GM18868 (cell line): ENCODE measurements around the gene ABCA4.
A peak's percentile ranks its signal among the peaks of the same experiment; 100 is the strongest.

Experiments
- ATAC-seq: cut with Tn5 transposase; IDR thresholded peaks from one replicate; pipeline ENCODE4 v1.9.1; 2021; ENCODE audit warnings: mild to moderate bottlenecking, moderate library complexity; ENCODE audit not compliant: unreplicated experiment

The ABCA4 gene

GRCh38 chr1:94084547-94084946 lies 36.4 kb downstream of the ABCA4 start:
- ATAC-seq = no peak

- no peak for ATAC-seq
Measured at GRCh38 chr1:94084085-94084484, 36.9 kb downstream of the ABCA4 start.

- ATAC-seq = no peak
Measured at GRCh38 chr1:94083681-94084080, 37.3 kb downstream of the ABCA4 start.

- no peak for ATAC-seq
Measured at GRCh38 chr1:94081566-94082344, 39.2 kb downstream of the ABCA4 start.

GRCh38 chr1:94079989-94080388 lies 41.0 kb downstream of the ABCA4 start:
- no peak for ATAC-seq

GRCh38 chr1:94079080-94079940 lies 41.6 kb downstream of the ABCA4 start:
- peak; percentile 89 for ATAC-seq

GRCh38 chr1:94072840-94073522 lies 48.0 kb downstream of the ABCA4 start:
- ATAC-seq = no peak

- no peak for ATAC-seq
Measured at GRCh38 chr1:94071976-94072375, 49.0 kb downstream of the ABCA4 start.

- no peak for ATAC-seq
Measured at GRCh38 chr1:94071391-94071790, 49.6 kb downstream of the ABCA4 start.

GRCh38 chr1:94070865-94071264 lies 50.1 kb downstream of the ABCA4 start:
- no peak for ATAC-seq

- no peak for ATAC-seq
Measured at GRCh38 chr1:94069919-94070285, 51.0 kb downstream of the ABCA4 start.

- ATAC-seq = no peak
Measured at GRCh38 chr1:94068999-94069918, 51.7 kb downstream of the ABCA4 start.

- no peak for ATAC-seq
Measured at GRCh38 chr1:94068096-94068998, 52.6 kb downstream of the ABCA4 start.

GRCh38 chr1:94067196-94067595 lies 53.8 kb downstream of the ABCA4 start:
- no peak for ATAC-seq

GRCh38 chr1:94063379-94063778 lies 57.6 kb downstream of the ABCA4 start:
- ATAC-seq = no peak

GRCh38 chr1:94061513-94062443 lies 59.2 kb downstream of the ABCA4 start:
- peak; percentile 81 for ATAC-seq

GRCh38 chr1:94060720-94061119 lies 60.2 kb downstream of the ABCA4 start:
- no peak for ATAC-seq

- no peak for ATAC-seq
Measured at GRCh38 chr1:94058766-94059165, 62.2 kb downstream of the ABCA4 start.
